ENCODE measurements around the gene MFSD12. TPM values are rescaled to one million over a fixed set of nuclear protein-coding genes. Genes with fewer than 3 reads are reported as not detected.

The MFSD12 gene
- total RNA-seq, 2 experiments from 2014 or later: 78.8 to 79.4 TPM

DNA sequence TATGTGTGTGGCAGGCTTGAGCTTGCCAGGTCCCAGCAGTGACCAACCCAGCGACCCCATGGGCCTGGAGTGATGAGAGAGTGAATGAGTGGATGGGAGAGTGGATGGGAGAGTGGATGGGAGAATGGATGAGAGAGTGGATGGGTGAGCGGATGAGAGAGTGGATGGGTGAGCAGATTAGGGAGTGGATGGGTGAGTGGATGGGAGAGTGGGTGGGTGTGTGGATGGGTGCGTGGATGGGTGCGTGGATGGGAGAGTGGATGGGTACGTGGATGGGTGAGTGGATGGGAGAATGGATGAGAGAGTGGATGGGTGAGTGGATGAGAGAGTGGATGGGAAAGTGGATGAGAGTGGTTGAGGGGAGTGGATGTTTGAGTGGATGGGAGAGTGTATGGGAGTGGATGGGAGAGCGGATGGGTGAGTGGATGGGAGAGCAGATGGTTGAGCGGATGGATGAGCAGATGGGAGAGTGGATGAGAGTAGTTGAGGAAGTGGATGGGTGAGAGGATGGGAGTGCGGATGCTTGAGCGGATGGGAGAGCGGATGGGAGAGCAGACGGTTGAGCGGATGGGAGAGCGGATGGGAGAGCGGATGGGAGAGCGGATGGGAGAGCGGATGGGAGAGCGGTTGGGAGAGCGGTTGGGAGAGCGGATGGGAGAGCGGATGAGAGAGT lies 28.7 kb downstream of the MFSD12 start:
- BruUV-seq (replicated peaks): no TSS peak
- POLR2A ChIA-PET: no interaction called here

DNA sequence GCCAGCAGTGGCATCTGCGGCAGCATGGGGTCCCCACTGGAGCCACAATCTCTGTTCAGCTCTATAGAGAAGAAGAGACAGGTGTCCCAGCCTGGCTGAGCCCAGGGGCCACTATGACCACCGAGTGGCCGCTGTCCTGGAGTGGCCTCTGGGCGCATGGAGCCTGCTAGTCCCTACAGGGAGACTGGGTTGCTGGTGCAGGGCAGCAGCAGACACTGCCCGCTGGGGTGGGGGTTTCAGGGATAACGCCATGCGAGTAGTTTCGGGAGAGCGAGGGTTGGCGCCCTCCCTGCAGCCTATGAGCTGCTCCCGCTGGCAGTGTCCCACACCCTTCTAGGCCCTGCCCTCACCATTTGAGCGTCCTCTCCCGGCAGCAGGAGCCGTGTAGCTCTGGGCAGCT lies 29.3 kb downstream of the MFSD12 start:
- DNase-seq (ENCODE audit: low spot score): no peak

More for the DNA sequence above, 28.7 kb downstream of the MFSD12 start:
- DNase-seq (ENCODE audit: low spot score): no peak
- Histone ChIP-seq H3K36me3 (ENCODE audit: insufficient read depth, low read length) (peaks cover 52% of the 10 kb centered on the region), H3K9me2 (ENCODE audit: insufficient read depth, low read length) (no peaks in the 10 kb centered on the region), H3K4me2 (ENCODE audit: low read length) (no peak overlapping the region), H4K20me1 (ENCODE audit: insufficient read depth, low read length) (no peaks in the 10 kb centered on the region), H3K79me2 (ENCODE audit: insufficient read depth, low read depth, low read length) (no peaks in the 10 kb centered on the region), H3K27ac (ENCODE audit: low read depth, low read length, poor library complexity, severe bottlenecking) (no peak overlapping the region), H3K4me3 (ENCODE audit: low read depth, low read length, poor library complexity, severe bottlenecking) (no peak overlapping the region), H3K9me3 (ENCODE audit: low read length) (no peaks in the 10 kb centered on the region), H3K4me1 (ENCODE audit: insufficient read depth, low read length, poor library complexity, severe bottlenecking) (no peaks in the 10 kb centered on the region), H2AFZ (ENCODE audit: low read length) (no peak overlapping the region)
- CTCF ChIA-PET (ENCODE audit: unreplicated experiment): no interaction called here
- no peak for TF ChIP-seq EZH2phosphoT487 (IDR thresholded peaks at IDR 0.05; ENCODE audit: borderline replicate concordance, low read depth, low read length)
- TF ChIP-seq, protein P1, sequence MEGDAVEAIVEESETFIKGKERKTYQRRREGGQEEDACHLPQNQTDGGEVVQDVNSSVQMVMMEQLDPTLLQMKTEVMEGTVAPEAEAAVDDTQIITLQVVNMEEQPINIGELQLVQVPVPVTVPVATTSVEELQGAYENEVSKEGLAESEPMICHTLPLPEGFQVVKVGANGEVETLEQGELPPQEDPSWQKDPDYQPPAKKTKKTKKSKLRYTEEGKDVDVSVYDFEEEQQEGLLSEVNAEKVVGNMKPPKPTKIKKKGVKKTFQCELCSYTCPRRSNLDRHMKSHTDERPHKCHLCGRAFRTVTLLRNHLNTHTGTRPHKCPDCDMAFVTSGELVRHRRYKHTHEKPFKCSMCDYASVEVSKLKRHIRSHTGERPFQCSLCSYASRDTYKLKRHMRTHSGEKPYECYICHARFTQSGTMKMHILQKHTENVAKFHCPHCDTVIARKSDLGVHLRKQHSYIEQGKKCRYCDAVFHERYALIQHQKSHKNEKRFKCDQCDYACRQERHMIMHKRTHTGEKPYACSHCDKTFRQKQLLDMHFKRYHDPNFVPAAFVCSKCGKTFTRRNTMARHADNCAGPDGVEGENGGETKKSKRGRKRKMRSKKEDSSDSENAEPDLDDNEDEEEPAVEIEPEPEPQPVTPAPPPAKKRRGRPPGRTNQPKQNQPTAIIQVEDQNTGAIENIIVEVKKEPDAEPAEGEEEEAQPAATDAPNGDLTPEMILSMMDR (conservative IDR thresholded peaks at IDR 0.05; ENCODE audit: low read length): no peak
- intact Hi-C loops (cut with micrococcal nuclease; ENCODE audit: unreplicated experiment): no loop called here

More for the DNA sequence above, 29.3 kb downstream of the MFSD12 start:
- Histone ChIP-seq H3K4me2 (ENCODE audit: low read length) (no peak overlapping the region), H3K36me3 (ENCODE audit: insufficient read depth, low read length) (peaks cover 52% of the 10 kb centered on the region), H3K79me2 (ENCODE audit: insufficient read depth, low read depth, low read length) (no peaks in the 10 kb centered on the region), H3K4me3 (ENCODE audit: low read depth, low read length, poor library complexity, severe bottlenecking) (no peak overlapping the region), H3K4me1 (ENCODE audit: insufficient read depth, low read length, poor library complexity, severe bottlenecking) (no peaks in the 10 kb centered on the region), H3K9me3 (ENCODE audit: low read length) (no peaks in the 10 kb centered on the region), H2AFZ (ENCODE audit: low read length) (no peak overlapping the region), H3K9me2 (ENCODE audit: insufficient read depth, low read length) (no peaks in the 10 kb centered on the region), H4K20me1 (ENCODE audit: insufficient read depth, low read length) (no peaks in the 10 kb centered on the region), H3K27ac (ENCODE audit: low read depth, low read length, poor library complexity, severe bottlenecking) (no peak overlapping the region)
- POLR2A ChIA-PET: no interaction called here
- intact Hi-C loops (cut with micrococcal nuclease; ENCODE audit: unreplicated experiment): no loop called here
- no TSS peak for BruUV-seq (replicated peaks)
- TF ChIP-seq, protein P1 (conservative IDR thresholded peaks at IDR 0.05; ENCODE audit: low read length): no peak
- CTCF ChIA-PET (ENCODE audit: unreplicated experiment): no interaction called here
